BLaER1 (cell line): ENCODE measurements around the gene VSIR.

ENCODE experiments used
- H3K27ac ChIP-seq: shearing (Covaris generic); formaldehyde crosslinking; 2 replicates; pipeline ENCODE4 v1.8.1; 2022
- H3K27me3 ChIP-seq: shearing (Covaris generic); formaldehyde crosslinking; 2 replicates; pipeline ENCODE4 v1.8.1; 2022
- H3K36me3 ChIP-seq: shearing (Covaris generic); formaldehyde crosslinking; 2 replicates; pipeline ENCODE4 v1.8.1; 2022
- H3K4me1 ChIP-seq: shearing (Covaris generic); formaldehyde crosslinking; 2 replicates; pipeline ENCODE4 v1.8.1; 2022
- H3K4me2 ChIP-seq: shearing (Covaris generic); formaldehyde crosslinking; 2 replicates; pipeline ENCODE4 v1.8.1; 2022
- H3K4me3 ChIP-seq: shearing (Covaris generic); formaldehyde crosslinking; 2 replicates; pipeline ENCODE4 v1.8.1; 2022
- H3K9ac ChIP-seq: shearing (Covaris generic); formaldehyde crosslinking; 2 replicates; pipeline ENCODE4 v1.8.1; 2022
- H3K9me3 ChIP-seq: shearing (Covaris generic); formaldehyde crosslinking; 2 replicates; pipeline ENCODE4 v1.8.1; 2022
- H4K20me1 ChIP-seq: shearing (Covaris generic); formaldehyde crosslinking; 2 replicates; pipeline ENCODE4 v1.8.1; 2022
- Cebpa-rat ChIP-seq: shearing (Covaris generic); IDR thresholded peaks from 2 replicates; pipeline ENCODE4 v1.8.1; 2022

The VSIR gene

DNA sequence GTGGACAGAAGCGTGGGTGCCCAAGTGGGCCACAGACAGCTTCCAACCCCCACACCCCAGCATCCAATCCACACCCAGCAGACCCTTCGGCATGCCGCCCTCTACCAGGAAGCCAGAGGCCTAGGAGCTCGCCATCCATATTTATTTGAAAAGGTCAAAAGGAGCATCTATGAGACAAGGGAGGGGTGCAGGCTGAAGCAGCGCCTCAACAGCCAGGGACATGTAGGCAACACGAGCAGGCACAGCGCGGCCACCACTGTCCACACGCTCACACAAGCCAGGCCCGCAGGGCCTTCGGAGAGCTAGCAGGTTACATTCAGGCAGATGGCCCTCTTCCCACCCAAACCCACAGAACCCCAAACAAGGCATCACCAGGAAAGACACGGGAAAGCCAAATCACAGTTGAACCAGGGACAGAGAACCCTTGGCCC, 43.1 kb upstream of the VSIR start:
- peaks cover 69% of the 10 kb centered on the region for H3K36me3 ChIP-seq
- no peak for TF ChIP-seq Cebpa-rat
- H3K4me3 ChIP-seq = no peak overlapping the region
- no peak overlapping the region for H3K27ac ChIP-seq
- no peak overlapping the region for H3K9ac ChIP-seq
- peaks cover 77% of the 10 kb centered on the region for H4K20me1 ChIP-seq
- peaks cover 9% of the 10 kb centered on the region for H3K4me1 ChIP-seq
- no peak overlapping the region for H3K4me2 ChIP-seq
- no peaks in the 10 kb centered on the region for H3K9me3 ChIP-seq
- no peaks in the 10 kb centered on the region for H3K27me3 ChIP-seq

GRCh38 chr10:71815515-71816130, 42.3 kb upstream of the VSIR start:
- TF ChIP-seq Cebpa-rat = no peak
- Histone ChIP-seq H3K27ac (no peak overlapping the region), H3K4me2 (no peak overlapping the region), H3K36me3 (peaks cover 60% of the 10 kb centered on the region), H3K9ac (no peak overlapping the region), H4K20me1 (peaks cover 69% of the 10 kb centered on the region), H3K9me3 (no peaks in the 10 kb centered on the region), H3K4me3 (no peak overlapping the region), H3K4me1 (peaks cover 9% of the 10 kb centered on the region), H3K27me3 (no peaks in the 10 kb centered on the region)

- H4K20me1 ChIP-seq = peaks cover 68% of the 10 kb centered on the region
- no peak overlapping the region for H3K27ac ChIP-seq
- no peak overlapping the region for H3K4me3 ChIP-seq
- H3K27me3 ChIP-seq = no peaks in the 10 kb centered on the region
- H3K4me2 ChIP-seq = no peak overlapping the region
- no peaks in the 10 kb centered on the region for H3K9me3 ChIP-seq
- H3K36me3 ChIP-seq = peaks cover 54% of the 10 kb centered on the region
- H3K9ac ChIP-seq = no peak overlapping the region
- no peak for TF ChIP-seq Cebpa-rat
- H3K4me1 ChIP-seq = peaks cover 9% of the 10 kb centered on the region
Observed at GRCh38 chr10:71814922-71815411, 41.6 kb upstream of the VSIR start.

GRCh38 chr10:71812913-71813590, 39.7 kb upstream of the VSIR start:
- no peak overlapping the region for H3K4me2 ChIP-seq
- peaks cover 48% of the 10 kb centered on the region for H4K20me1 ChIP-seq
- no peaks in the 10 kb centered on the region for H3K27me3 ChIP-seq
- no peaks in the 10 kb centered on the region for H3K9me3 ChIP-seq
- peaks cover 35% of the 10 kb centered on the region for H3K36me3 ChIP-seq
- H3K9ac ChIP-seq = no peak overlapping the region
- peaks cover 9% of the 10 kb centered on the region for H3K4me1 ChIP-seq
- no peak overlapping the region for H3K27ac ChIP-seq
- H3K4me3 ChIP-seq = no peak overlapping the region
- no peak for TF ChIP-seq Cebpa-rat

GRCh38 chr10:71812016-71812912, 38.9 kb upstream of the VSIR start:
- TF ChIP-seq Cebpa-rat = no peak
- no peak overlapping the region for H3K9ac ChIP-seq
- H3K4me2 ChIP-seq = no peak overlapping the region
- no peaks in the 10 kb centered on the region for H3K9me3 ChIP-seq
- no peaks in the 10 kb centered on the region for H3K27me3 ChIP-seq
- H4K20me1 ChIP-seq = peaks cover 40% of the 10 kb centered on the region
- no peak overlapping the region for H3K27ac ChIP-seq
- peaks cover 27% of the 10 kb centered on the region for H3K36me3 ChIP-seq
- peaks cover 9% of the 10 kb centered on the region for H3K4me1 ChIP-seq
- H3K4me3 ChIP-seq = no peak overlapping the region

GRCh38 chr10:71811351-71811750, 38.0 kb upstream of the VSIR start:
- no peak overlapping the region for H3K4me3 ChIP-seq
- H3K9ac ChIP-seq = no peak overlapping the region
- peaks cover 9% of the 10 kb centered on the region for H3K4me1 ChIP-seq
- H3K9me3 ChIP-seq = no peaks in the 10 kb centered on the region
- H4K20me1 ChIP-seq = peaks cover 31% of the 10 kb centered on the region
- TF ChIP-seq Cebpa-rat = no peak
- H3K4me2 ChIP-seq = no peak overlapping the region
- no peaks in the 10 kb centered on the region for H3K27me3 ChIP-seq
- H3K27ac ChIP-seq = no peak overlapping the region
- peaks cover 18% of the 10 kb centered on the region for H3K36me3 ChIP-seq

DNA sequence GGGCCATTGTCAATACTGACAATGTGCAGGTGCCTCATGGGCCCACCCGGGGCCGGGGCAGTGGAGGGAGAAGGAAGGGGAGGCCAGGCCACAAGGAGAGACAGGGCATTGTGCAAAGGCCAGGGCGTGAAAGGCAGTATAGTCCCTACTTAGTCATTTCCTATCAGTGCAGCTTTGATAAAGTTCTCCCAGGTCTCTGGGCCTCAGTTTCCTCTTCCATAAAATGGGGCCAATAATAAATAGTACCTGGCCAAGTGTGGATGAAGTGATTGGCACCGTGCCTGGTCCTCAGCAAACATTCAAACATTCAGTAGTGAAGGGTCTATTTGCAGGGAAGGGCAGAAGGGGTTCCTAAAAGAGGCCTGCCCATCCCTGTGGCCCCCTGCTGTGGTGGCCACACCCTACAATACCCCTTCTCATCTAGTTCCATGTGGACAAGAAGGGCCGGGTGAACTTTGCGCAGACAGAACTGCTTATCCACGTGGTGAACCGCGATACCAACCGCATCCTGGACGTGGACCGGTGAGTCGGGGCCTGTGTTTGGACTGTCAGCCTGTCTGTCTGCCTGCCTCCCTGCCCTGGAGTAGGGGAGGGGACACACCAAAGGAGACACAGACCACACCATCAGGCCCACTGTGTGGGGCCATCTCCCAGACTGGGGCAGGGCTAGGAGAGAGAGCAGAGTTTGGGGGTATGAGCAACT, 36.9 kb upstream of the VSIR start:
- H3K9me3 ChIP-seq = no peaks in the 10 kb centered on the region
- H3K4me1 ChIP-seq = peaks cover 9% of the 10 kb centered on the region
- no peak overlapping the region for H3K9ac ChIP-seq
- peaks cover 20% of the 10 kb centered on the region for H4K20me1 ChIP-seq
- no peak for TF ChIP-seq Cebpa-rat
- 0 out of 2 replicates have a peak overlapping the region, but pooled peaks have one; percentile 0 for H3K4me2 ChIP-seq
- no peak overlapping the region for H3K27ac ChIP-seq
- peaks cover 6% of the 10 kb centered on the region for H3K36me3 ChIP-seq
- H3K27me3 ChIP-seq = no peaks in the 10 kb centered on the region
- H3K4me3 ChIP-seq = no peak overlapping the region

DNA sequence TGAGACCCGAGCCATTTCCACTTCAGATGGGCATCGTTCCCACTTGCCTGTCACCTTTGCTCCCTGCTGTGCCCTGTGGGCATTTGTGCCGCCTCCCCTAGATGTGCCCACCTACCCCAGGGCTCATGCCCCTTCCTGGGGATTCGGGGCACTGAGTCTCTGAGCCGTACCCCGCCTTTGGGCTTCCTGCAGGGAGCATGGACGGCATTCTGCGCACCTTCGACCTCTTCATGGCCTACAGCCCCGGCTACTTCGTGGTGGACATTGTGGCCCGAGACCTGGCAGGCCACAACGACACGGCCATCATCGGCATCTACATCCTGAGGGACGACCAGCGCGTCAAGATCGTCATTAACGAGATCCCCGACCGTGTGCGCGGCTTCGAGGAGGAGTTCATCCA, 36.3 kb upstream of the VSIR start:
- Histone ChIP-seq H3K4me1 (peaks cover 9% of the 10 kb centered on the region), H3K4me2 (no peak overlapping the region), H3K27me3 (no peaks in the 10 kb centered on the region), H4K20me1 (peaks cover 14% of the 10 kb centered on the region), H3K27ac (no peak overlapping the region), H3K9me3 (no peaks in the 10 kb centered on the region), H3K4me3 (no peak overlapping the region), H3K9ac (no peak overlapping the region), H3K36me3 (peaks cover under 1% of the 10 kb centered on the region; the same call in 1 of the 2 replicates)
- no peak for TF ChIP-seq Cebpa-rat
